Stimulated activated naive CD8-positive, alpha-beta T cell treated with anti-CD3 and anti-CD28 coated beads, Interleukin-15, Interleukin-2, amounts not matched to agents 100 ng/mL and 50 ng/mL, for 24 hours (primary cell): ENCODE measurements around the gene HPGD.

Experiments used
- H3K27ac Mint-ChIP-seq: one replicate; pipeline ENCODE4 v1.8.0; 2021; ENCODE audit warnings: mild to moderate bottlenecking, mixed read lengths
- H3K27me3 Mint-ChIP-seq: one replicate; pipeline ENCODE4 v1.8.0; 2021; ENCODE audit warnings: mixed read lengths
- H3K36me3 Mint-ChIP-seq: one replicate; pipeline ENCODE4 v1.8.0; 2021; ENCODE audit warnings: low read depth, mixed read lengths
- H3K4me1 Mint-ChIP-seq: one replicate; pipeline ENCODE4 v1.8.0; 2021; ENCODE audit warnings: low read depth, mixed read lengths
- H3K4me3 Mint-ChIP-seq: one replicate; pipeline ENCODE4 v1.8.0; 2021; ENCODE audit warnings: mild to moderate bottlenecking, mixed read lengths
- H3K9me3 Mint-ChIP-seq: one replicate; pipeline ENCODE4 v1.8.0; 2021; ENCODE audit warnings: mixed read lengths

The HPGD gene

GRCh38 chr4:174467107-174467506 is 55.2 kb downstream of the HPGD start:
- Mint-ChIP-seq H3K9me3 (peaks cover 4% of the 10 kb centered on the region), H3K4me3 (no peak overlapping the region), H3K27me3 (no peaks in the 10 kb centered on the region), H3K36me3 (no peaks in the 10 kb centered on the region), H3K4me1 (no peaks in the 10 kb centered on the region), H3K27ac (no peak overlapping the region)

GRCh38 chr4:174464949-174465348 is 57.3 kb downstream of the HPGD start:
- no peaks in the 10 kb centered on the region for H3K4me1 Mint-ChIP-seq
- no peaks in the 10 kb centered on the region for H3K27me3 Mint-ChIP-seq
- no peak overlapping the region for H3K4me3 Mint-ChIP-seq
- H3K27ac Mint-ChIP-seq = no peak overlapping the region
- H3K36me3 Mint-ChIP-seq = no peaks in the 10 kb centered on the region
- peaks cover under 1% of the 10 kb centered on the region for H3K9me3 Mint-ChIP-seq

- H3K9me3 Mint-ChIP-seq = no peaks in the 10 kb centered on the region
- H3K27ac Mint-ChIP-seq = no peak overlapping the region
- peaks cover 5% of the 10 kb centered on the region for H3K27me3 Mint-ChIP-seq
- no peaks in the 10 kb centered on the region for H3K36me3 Mint-ChIP-seq
- no peaks in the 10 kb centered on the region for H3K4me1 Mint-ChIP-seq
- H3K4me3 Mint-ChIP-seq = no peak overlapping the region
These were observed 60.7 kb downstream of the HPGD start for GRCh38 chr4:174461466-174462106.

GRCh38 chr4:174460684-174461083 is 61.6 kb downstream of the HPGD start:
- Mint-ChIP-seq H3K27ac (no peak overlapping the region), H3K9me3 (no peaks in the 10 kb centered on the region), H3K27me3 (peaks cover 5% of the 10 kb centered on the region), H3K4me1 (no peaks in the 10 kb centered on the region), H3K36me3 (no peaks in the 10 kb centered on the region), H3K4me3 (no peak overlapping the region)

- H3K9me3 Mint-ChIP-seq = no peaks in the 10 kb centered on the region
These were observed 64.8 kb downstream of the HPGD start for GRCh38 chr4:174457468-174457867.

GRCh38 chr4:174454815-174455473 is 67.3 kb downstream of the HPGD start:
- no peak overlapping the region for H3K4me3 Mint-ChIP-seq
- no peaks in the 10 kb centered on the region for H3K9me3 Mint-ChIP-seq
- H3K27ac Mint-ChIP-seq = no peak overlapping the region
- H3K27me3 Mint-ChIP-seq = peaks cover 5% of the 10 kb centered on the region
- no peaks in the 10 kb centered on the region for H3K36me3 Mint-ChIP-seq
- H3K4me1 Mint-ChIP-seq = no peaks in the 10 kb centered on the region

More at GRCh38 chr4:174457468-174457867, 64.8 kb downstream of the HPGD start:
- H3K27ac Mint-ChIP-seq = no peak overlapping the region
- no peak overlapping the region for H3K4me3 Mint-ChIP-seq
- peaks cover 5% of the 10 kb centered on the region for H3K27me3 Mint-ChIP-seq
- H3K36me3 Mint-ChIP-seq = no peaks in the 10 kb centered on the region
- H3K4me1 Mint-ChIP-seq = no peaks in the 10 kb centered on the region

GRCh38 chr4:174451718-174452296 is 70.5 kb downstream of the HPGD start:
- Mint-ChIP-seq H3K36me3 (no peaks in the 10 kb centered on the region), H3K27ac (no peak overlapping the region), H3K9me3 (peaks cover 1% of the 10 kb centered on the region), H3K4me1 (no peaks in the 10 kb centered on the region), H3K4me3 (no peak overlapping the region), H3K27me3 (no peaks in the 10 kb centered on the region)

GRCh38 chr4:174450786-174451125 is 71.5 kb downstream of the HPGD start:
- H3K36me3 Mint-ChIP-seq = no peaks in the 10 kb centered on the region
- H3K27ac Mint-ChIP-seq = no peak overlapping the region
- peaks cover 10% of the 10 kb centered on the region for H3K9me3 Mint-ChIP-seq
- H3K27me3 Mint-ChIP-seq = no peaks in the 10 kb centered on the region
- H3K4me1 Mint-ChIP-seq = no peaks in the 10 kb centered on the region
- no peak overlapping the region for H3K4me3 Mint-ChIP-seq

- no peak overlapping the region for H3K4me3 Mint-ChIP-seq
- peaks cover 10% of the 10 kb centered on the region for H3K9me3 Mint-ChIP-seq
- no peaks in the 10 kb centered on the region for H3K4me1 Mint-ChIP-seq
- H3K27me3 Mint-ChIP-seq = no peaks in the 10 kb centered on the region
- H3K27ac Mint-ChIP-seq = no peak overlapping the region
- no peaks in the 10 kb centered on the region for H3K36me3 Mint-ChIP-seq
These were observed 72.1 kb downstream of the HPGD start for GRCh38 chr4:174449944-174450785.

- H3K36me3 Mint-ChIP-seq = no peaks in the 10 kb centered on the region
- H3K27ac Mint-ChIP-seq = no peak overlapping the region
- no peaks in the 10 kb centered on the region for H3K4me1 Mint-ChIP-seq
- peaks cover 13% of the 10 kb centered on the region for H3K9me3 Mint-ChIP-seq
- H3K27me3 Mint-ChIP-seq = no peaks in the 10 kb centered on the region
- H3K4me3 Mint-ChIP-seq = no peak overlapping the region
These were observed 73.1 kb downstream of the HPGD start for GRCh38 chr4:174449152-174449551.

- H3K4me3 Mint-ChIP-seq = no peak overlapping the region
- no peak overlapping the region for H3K27ac Mint-ChIP-seq
- no peaks in the 10 kb centered on the region for H3K4me1 Mint-ChIP-seq
- H3K27me3 Mint-ChIP-seq = no peaks in the 10 kb centered on the region
- H3K9me3 Mint-ChIP-seq = peaks cover 13% of the 10 kb centered on the region
- no peaks in the 10 kb centered on the region for H3K36me3 Mint-ChIP-seq
These were observed 77.9 kb downstream of the HPGD start for GRCh38 chr4:174444390-174444789.
